CD4-positive, alpha-beta T cell (primary cell): ENCODE measurements around the gene DNAJC11. TPM values are rescaled to one million over a fixed set of nuclear protein-coding genes. Genes with fewer than 3 reads are reported as not detected.

Experiments
- ATAC-seq: fragments of 200-7000 bp; cut with Tn5 transposase; one replicate; pipeline ENCODE4 v1.10.0; 2022; ENCODE audit warnings: mild to moderate bottlenecking; ENCODE audit not compliant: poor library complexity
- CTCF ChIA-PET: fragments of 350-600 bp; sonication (Branson Sonifier 250); formaldehyde crosslinking; loops from one replicate; lab custom pipeline; 2021; ENCODE audit warnings: antibody characterized with exemption, inconsistent platforms; lab: Charles Lee
- POLR2A ChIA-PET: fragments of 350-600 bp; sonication (Branson Sonifier 250); formaldehyde crosslinking; loops from one replicate; lab custom pipeline; 2021; ENCODE audit warnings: antibody characterized with exemption, inconsistent platforms; lab: Charles Lee
- DNase-seq, 14 experiments: peaks; one replicate each; pipeline ENCODE4 v3.0.0-alpha.2; 2013 to 2020; ENCODE audit warnings: mixed read lengths in 2 of 14
- H3K27ac ChIP-seq, 2 donors: one replicate each; pipeline versions ENCODE4 v1.5.1 to v1.7.0; 2013; ENCODE audit warnings: low read length in 2 of 2, low read depth in 1 of 2, mild to moderate bottlenecking in 1 of 2
- H3K27me3 ChIP-seq, 2 experiments: 1 replicate in 1 of 2; 2 replicates in 1 of 2; pipeline versions ENCODE4 v1.6.1 to v1.7.0; 2013; ENCODE audit warnings: low read length in 2 of 2, control low read depth in 1 of 2, mild to moderate bottlenecking in 1 of 2, moderate library complexity in 1 of 2; ENCODE audit not compliant: insufficient read depth in 2 of 2, control insufficient read depth in 1 of 2
- H3K36me3 ChIP-seq: one replicate; pipeline ENCODE4 v1.6.1; 2013; ENCODE audit warnings: low read length, control low read depth; ENCODE audit not compliant: insufficient read depth
- H3K4me1 ChIP-seq: one replicate; pipeline ENCODE4 v1.6.1; 2013; ENCODE audit warnings: low read length, control low read depth; ENCODE audit not compliant: insufficient read depth
- H3K4me3 ChIP-seq: one replicate; pipeline ENCODE4 v1.5.1; 2013; ENCODE audit warnings: mild to moderate bottlenecking, low read length, moderate library complexity
- H3K9me3 ChIP-seq, 2 experiments: 1 replicate in 1 of 2; 2 replicates in 1 of 2; pipeline versions ENCODE4 v1.6.1 to v1.7.0; 2013; ENCODE audit warnings: low read length in 2 of 2, mild to moderate bottlenecking in 2 of 2, control low read depth in 1 of 2, moderate library complexity in 1 of 2; ENCODE audit not compliant: control insufficient read depth in 1 of 2, insufficient read depth in 1 of 2
- H3K27ac Mint-ChIP-seq: one replicate; pipeline ENCODE4 v1.8.0; 2020; ENCODE audit warnings: mixed read lengths
- H3K27me3 Mint-ChIP-seq: one replicate; pipeline ENCODE4 v1.8.0; 2021; ENCODE audit warnings: mixed read lengths
- H3K36me3 Mint-ChIP-seq: one replicate; pipeline ENCODE4 v1.8.0; 2021; ENCODE audit warnings: low read depth, mixed read lengths
- H3K4me1 Mint-ChIP-seq: one replicate; pipeline ENCODE4 v1.8.0; 2021; ENCODE audit warnings: low read depth, mixed read lengths
- H3K4me3 Mint-ChIP-seq: one replicate; pipeline ENCODE4 v1.8.0; 2020; ENCODE audit warnings: mild to moderate bottlenecking, mixed read lengths
- H3K9me3 Mint-ChIP-seq: one replicate; pipeline ENCODE4 v1.8.0; 2020; ENCODE audit warnings: mixed read lengths
- intact Hi-C, 2 experiments: fragments of 100-400 bp; cut with DNase I in 1 of 2; cut with micrococcal nuclease in 1 of 2; formaldehyde crosslinking; loops; one replicate each; pipeline versions ENCODE4 v1.15.1 to v1.9.0; 2023 to 2025; cut with DNase I, micrococcal nuclease
- total RNA-seq, 174 experiments: library from RNA in 2 of 174; stranded (reverse) in 2 of 174; gene quantifications; one replicate each; pipeline ENCODE4 v1.2.3 and lab custom pipeline; 2021 to 2026
- TF ChIP-seq, protein P1 (sequence below): fragments of 200-600 bp; IDR thresholded peaks from one replicate; pipeline ENCODE4 v1.8.0; 2022; ENCODE audit warnings: antibody characterized with exemption, mild to moderate bottlenecking

DNAJC11 gene
- total RNA-seq, 2 experiments from 2014 or later: 20.6 to 24.0 TPM

DNA sequence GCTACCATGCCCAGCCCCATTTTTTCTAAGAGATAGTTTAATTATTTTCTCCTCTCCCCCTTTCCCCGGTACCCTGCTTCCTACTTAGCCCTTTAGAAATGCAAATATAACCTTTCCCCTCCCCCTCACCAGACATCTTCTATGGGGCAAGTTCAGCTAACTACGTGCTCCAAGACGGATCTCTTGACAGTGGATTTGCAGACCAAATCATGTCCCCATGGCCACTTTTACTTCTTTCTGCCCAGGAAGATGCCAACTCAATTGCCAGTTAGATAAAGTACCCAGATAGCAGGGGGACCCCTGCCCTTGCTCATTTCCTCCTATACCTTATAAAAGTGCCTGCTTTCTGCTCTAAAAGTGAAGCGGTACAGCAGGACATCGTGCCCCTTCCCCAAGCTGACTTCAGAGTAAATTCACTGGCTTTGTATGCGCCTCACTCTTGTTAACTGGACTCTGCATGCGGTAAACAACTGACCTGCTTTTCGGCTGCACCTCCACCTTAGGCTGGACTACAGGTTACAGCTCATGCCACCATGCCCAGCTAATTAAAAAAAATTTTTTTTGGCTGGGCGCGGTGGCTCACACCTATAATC is 7.4 kb downstream of the DNAJC11 start:
- ChIA-PET CTCF (interaction anchor here (1.7 kb wide), 1 partner anchor 7 kb away, joined by 5 read pairs; the partner anchor contains the start of gene DNAJC11), POLR2A (no interaction called here)
- intact Hi-C loops: no loop called here
- ATAC-seq: no peak
- Histone ChIP-seq H3K4me3 (no peak overlapping the region), H3K9me3 (no peaks in the 10 kb centered on the region), H3K36me3 (peaks cover 2% of the 10 kb centered on the region), H3K4me1 (no peaks in the 10 kb centered on the region), H3K27me3 (no peaks in the 10 kb centered on the region), H3K27ac (no peak overlapping the region)
- no peak for DNase-seq
- Mint-ChIP-seq H3K4me3 (no peak overlapping the region), H3K36me3 (peaks cover 10% of the 10 kb centered on the region), H3K4me1 (peaks cover 20% of the 10 kb centered on the region), H3K27me3 (no peaks in the 10 kb centered on the region), H3K9me3 (no peaks in the 10 kb centered on the region), H3K27ac (no peak overlapping the region)
- TF ChIP-seq, protein P1, sequence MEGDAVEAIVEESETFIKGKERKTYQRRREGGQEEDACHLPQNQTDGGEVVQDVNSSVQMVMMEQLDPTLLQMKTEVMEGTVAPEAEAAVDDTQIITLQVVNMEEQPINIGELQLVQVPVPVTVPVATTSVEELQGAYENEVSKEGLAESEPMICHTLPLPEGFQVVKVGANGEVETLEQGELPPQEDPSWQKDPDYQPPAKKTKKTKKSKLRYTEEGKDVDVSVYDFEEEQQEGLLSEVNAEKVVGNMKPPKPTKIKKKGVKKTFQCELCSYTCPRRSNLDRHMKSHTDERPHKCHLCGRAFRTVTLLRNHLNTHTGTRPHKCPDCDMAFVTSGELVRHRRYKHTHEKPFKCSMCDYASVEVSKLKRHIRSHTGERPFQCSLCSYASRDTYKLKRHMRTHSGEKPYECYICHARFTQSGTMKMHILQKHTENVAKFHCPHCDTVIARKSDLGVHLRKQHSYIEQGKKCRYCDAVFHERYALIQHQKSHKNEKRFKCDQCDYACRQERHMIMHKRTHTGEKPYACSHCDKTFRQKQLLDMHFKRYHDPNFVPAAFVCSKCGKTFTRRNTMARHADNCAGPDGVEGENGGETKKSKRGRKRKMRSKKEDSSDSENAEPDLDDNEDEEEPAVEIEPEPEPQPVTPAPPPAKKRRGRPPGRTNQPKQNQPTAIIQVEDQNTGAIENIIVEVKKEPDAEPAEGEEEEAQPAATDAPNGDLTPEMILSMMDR: no peak

DNA sequence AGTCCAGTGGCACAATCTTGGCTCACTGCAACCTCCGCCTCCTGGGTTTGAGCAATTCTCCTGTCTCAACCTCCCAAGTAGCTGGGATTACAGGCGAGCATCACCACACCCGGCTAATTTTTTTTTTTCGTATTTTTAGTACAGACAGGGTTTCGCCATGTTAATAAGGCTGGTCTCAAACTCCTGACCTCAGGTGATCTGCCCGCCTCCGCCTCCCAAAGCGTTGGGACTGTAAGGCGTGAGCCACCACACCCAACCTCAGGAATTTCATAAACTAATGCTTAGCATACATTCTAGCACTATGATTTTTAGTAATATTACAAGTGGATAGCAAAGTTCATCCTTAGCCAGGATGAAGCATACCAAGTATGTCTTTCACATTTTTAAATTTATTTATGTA is 8.7 kb downstream of the DNAJC11 start:
- Histone ChIP-seq H3K4me1 (no peaks in the 10 kb centered on the region), H3K27me3 (no peaks in the 10 kb centered on the region), H3K27ac (no peak overlapping the region), H3K4me3 (no peak overlapping the region), H3K36me3 (peaks cover 2% of the 10 kb centered on the region), H3K9me3 (no peaks in the 10 kb centered on the region)
- peaks cover 10% of the 10 kb centered on the region for H3K36me3 Mint-ChIP-seq
- intact Hi-C loops: no loop called here
- H3K27me3 Mint-ChIP-seq: no peaks in the 10 kb centered on the region
- no peaks in the 10 kb centered on the region for H3K9me3 Mint-ChIP-seq
- ChIA-PET POLR2A (no interaction called here), CTCF (interaction anchor here (1.7 kb wide), 1 partner anchor 9 kb away, joined by 5 read pairs; the partner anchor contains the start of gene DNAJC11)
- TF ChIP-seq, protein P1: no peak
- ATAC-seq (no peak), DNase-seq (no peak)
- no peak overlapping the region for H3K4me3 Mint-ChIP-seq
- H3K4me1 Mint-ChIP-seq: peaks cover 18% of the 10 kb centered on the region
- no peak overlapping the region for H3K27ac Mint-ChIP-seq

DNA sequence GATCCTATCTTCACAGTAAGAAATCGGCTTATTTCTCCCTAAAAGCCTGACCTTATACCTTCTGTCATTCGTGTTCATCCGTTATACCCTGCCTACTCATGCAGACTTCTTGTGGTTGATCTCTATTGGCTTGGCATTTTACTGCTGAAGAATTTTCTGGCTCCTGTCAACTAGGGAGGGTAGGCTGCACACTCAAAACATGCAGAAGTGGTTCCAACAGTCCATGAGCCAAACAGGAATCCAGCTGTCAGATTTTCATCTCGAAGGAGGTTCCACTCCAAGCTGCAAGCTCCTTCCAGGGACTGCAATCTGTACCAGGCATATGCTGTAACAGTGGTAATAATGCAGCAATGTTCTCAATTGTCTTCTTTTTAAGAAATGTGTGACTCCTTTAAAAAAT is 10.1 kb downstream of the DNAJC11 start:
- H3K4me1 ChIP-seq: no peaks in the 10 kb centered on the region

More for the DNA sequence above, 10.1 kb downstream of the DNAJC11 start:
- Mint-ChIP-seq H3K4me3 (no peak overlapping the region), H3K27me3 (no peaks in the 10 kb centered on the region), H3K27ac (no peak overlapping the region), H3K36me3 (peaks cover 9% of the 10 kb centered on the region), H3K9me3 (no peaks in the 10 kb centered on the region), H3K4me1 (peaks cover 11% of the 10 kb centered on the region)
- POLR2A ChIA-PET: no interaction called here
- no peaks in the 10 kb centered on the region for H3K27me3 ChIP-seq
- H3K27ac ChIP-seq: no peak overlapping the region
- no peak for ATAC-seq
- no peaks in the 10 kb centered on the region for H3K9me3 ChIP-seq
- no peak overlapping the region for H3K4me3 ChIP-seq
- TF ChIP-seq, protein P1: no peak
- DNase-seq: no peak
- peaks cover 2% of the 10 kb centered on the region for H3K36me3 ChIP-seq
- CTCF ChIA-PET: no interaction called here
- intact Hi-C loops: no loop called here
